Endothelial cell of umbilical vein (primary cell): Measurements from ENCODE around the gene FICD. TPM values are rescaled to one million over a fixed set of nuclear protein-coding genes. Genes with fewer than 3 reads are reported as not detected.

Source experiments
- BruUV-seq: library from RNA; stranded (reverse); fragments of 400-500 nt; replicated peaks from 2 replicates; lab custom pipeline; 2021; lab: Mats Ljungman, UMichigan
- CTCF ChIA-PET: fragments of 300-600, 350-600 bp; sonication (Branson Sonifier 250); formaldehyde crosslinking; loops from one replicate; lab custom pipeline; 2021; ENCODE audit warnings: antibody characterized with exemption, inconsistent platforms; lab: Charles Lee
- POLR2A ChIA-PET: fragments of 300-600, 350-600 bp; sonication (Branson Sonifier 250); formaldehyde crosslinking; loops from one replicate; lab custom pipeline; 2021; ENCODE audit warnings: antibody characterized with exemption, inconsistent platforms; lab: Charles Lee
- DNase-seq: peaks from one replicate; pipeline ENCODE4 v3.0.0-alpha.2; 2011; ENCODE audit warnings: low read depth, low spot score
- FAIRE-seq: peaks from 2 replicates; lab custom pipeline; 2011; peaks lifted over from hg19 to GRCh38; lab: Jason Lieb, UNC
- H2AFZ ChIP-seq: 2 replicates; pipeline ENCODE4 v1.6.0; 2012; ENCODE audit warnings: low read depth, low read length, control low read depth, inconsistent platforms
- H3K27ac ChIP-seq: 2 replicates; pipeline ENCODE4 v1.5.1; 2011; ENCODE audit warnings: low read depth, mild to moderate bottlenecking, control low read depth, low read length, moderate library complexity; ENCODE audit not compliant: insufficient read depth
- H3K27me3 ChIP-seq, 2 experiments: 2 replicates each; pipeline versions ENCODE4 v1.6.0 to v1.6.1; 2011; ENCODE audit warnings: low read length in 2 of 2, mixed read lengths in 1 of 2; ENCODE audit not compliant: control insufficient read depth in 2 of 2, insufficient read depth in 2 of 2
- H3K36me3 ChIP-seq, 2 experiments: 2 replicates in 1 of 2; 3 replicates in 1 of 2; pipeline ENCODE4 v1.5.1; 2011; ENCODE audit warnings: low read length in 2 of 2, mild to moderate bottlenecking in 1 of 2, moderate library complexity in 1 of 2; ENCODE audit not compliant: control insufficient read depth in 2 of 2, insufficient read depth in 2 of 2; ENCODE audit errors: extremely low read depth in 1 of 2
- H3K4me1 ChIP-seq: 3 replicates; pipeline ENCODE4 v1.5.1; 2011; ENCODE audit warnings: mild to moderate bottlenecking, low read length; ENCODE audit not compliant: control insufficient read depth, insufficient read depth; ENCODE audit errors: extremely low read depth
- H3K4me2 ChIP-seq: 2 replicates; pipeline ENCODE4 v1.6.1; 2011; ENCODE audit warnings: low read length, control low read depth, mixed read lengths; ENCODE audit not compliant: insufficient read depth
- H3K4me3 ChIP-seq, 3 experiments: fragments of 200-600 bp in 1 of 3; sonication (generic), shearing (Covaris generic) in 1 of 3; replicated peaks in 1 of 3; 2 replicates each; pipeline ENCODE4 v1.5.1; 2011 to 2016; ENCODE audit warnings: control low read depth in 3 of 3, low read length in 3 of 3, mild to moderate bottlenecking in 2 of 3, inconsistent platforms in 1 of 3, low read depth in 1 of 3, moderate library complexity in 1 of 3; ENCODE audit not compliant: insufficient read depth in 1 of 3
- H3K79me2 ChIP-seq: 2 replicates; pipeline ENCODE4 v1.6.0; 2012; ENCODE audit warnings: low read length, inconsistent platforms; ENCODE audit not compliant: control insufficient read depth, insufficient read depth
- H3K9ac ChIP-seq: replicated peaks from 2 replicates; pipeline ENCODE3; 2011; ENCODE audit warnings: low read length, control low read depth; ENCODE audit not compliant: insufficient read depth; ENCODE audit errors: extremely low read depth
- H3K9me1 ChIP-seq: replicated peaks from 3 replicates; pipeline ENCODE4 v1.6.0; 2011; ENCODE audit warnings: mild to moderate bottlenecking, low read length; ENCODE audit not compliant: control insufficient read depth, insufficient read depth; ENCODE audit errors: extremely low read depth
- H3K9me3 ChIP-seq: replicated peaks from 2 replicates; pipeline ENCODE4 v1.5.1; 2012; ENCODE audit warnings: low read length, inconsistent platforms; ENCODE audit not compliant: control insufficient read depth, insufficient read depth
- H4K20me1 ChIP-seq: replicated peaks from 2 replicates; pipeline ENCODE3; 2011; ENCODE audit warnings: mild to moderate bottlenecking, low read length; ENCODE audit not compliant: control insufficient read depth, insufficient read depth; ENCODE audit errors: extremely low read depth
- CTCF ChIP-seq, 2 donors: IDR thresholded peaks; 1 replicate in 1 of 2; 2 replicates in 1 of 2; pipeline ENCODE4 v1.5.1; 2011; ENCODE audit warnings: low read length in 2 of 2, mild to moderate bottlenecking in 2 of 2, moderate library complexity in 2 of 2, control low read depth in 1 of 2, inconsistent platforms in 1 of 2, low read depth in 1 of 2; ENCODE audit not compliant: insufficient read depth in 1 of 2; ENCODE audit errors: extremely low read depth in 1 of 2
- EZH2 ChIP-seq: IDR thresholded peaks from 2 replicates; pipeline ENCODE4 v1.6.1; 2012; ENCODE audit warnings: borderline replicate concordance, low read depth, mild to moderate bottlenecking, moderate library complexity, low read length, inconsistent platforms; ENCODE audit not compliant: severe bottlenecking
- FOS ChIP-seq: IDR thresholded peaks from 2 replicates; pipeline ENCODE4 v1.6.1; 2011; ENCODE audit warnings: mild to moderate bottlenecking, low read length, moderate library complexity, borderline replicate concordance; ENCODE audit not compliant: insufficient read depth
- GATA2 ChIP-seq: IDR thresholded peaks from 2 replicates; pipeline ENCODE4 v1.7.0; 2011; ENCODE audit warnings: low read depth, mild to moderate bottlenecking, moderate library complexity, mixed read lengths, low read length; ENCODE audit not compliant: insufficient read length, insufficient read depth
- JUN ChIP-seq: IDR thresholded peaks from 2 replicates; pipeline ENCODE4 v1.6.1; 2011; ENCODE audit warnings: borderline replicate concordance, low read depth; ENCODE audit not compliant: insufficient read length, insufficient read depth
- MAX ChIP-seq: IDR thresholded peaks from 2 replicates; pipeline ENCODE4 v1.6.1; 2011; ENCODE audit not compliant: insufficient read depth, insufficient read length
- MYC ChIP-seq: IDR thresholded peaks from one replicate; pipeline ENCODE4 v1.6.1; 2011; ENCODE audit warnings: mild to moderate bottlenecking, low read depth, low read length
- POLR2A ChIP-seq: IDR thresholded peaks from 2 replicates; pipeline ENCODE4 v1.6.1; 2012; ENCODE audit warnings: low read depth, mild to moderate bottlenecking, control low read depth, low read length
- POLR2AphosphoS5 ChIP-seq: IDR thresholded peaks from 2 replicates; pipeline ENCODE4 v1.6.1; 2012; ENCODE audit warnings: low read depth, mild to moderate bottlenecking, control low read depth, low read length, moderate library complexity; ENCODE audit not compliant: insufficient read depth
- dilution Hi-C: fragments of 300-500 bp; cut with MboI; formaldehyde crosslinking; loops from one replicate; pipeline ENCODE4 v1.15.0; 2019; ENCODE audit warnings: low sequenced_read_pairs; ENCODE audit not compliant: extremely low pct_ligation_motif_present
- intact Hi-C: fragments of 100-400 bp; cut with micrococcal nuclease; formaldehyde crosslinking; loops from one replicate; pipeline ENCODE4 v1.10.0; 2022
- polyA plus RNA-seq, 4 experiments: library from polyadenylated mRNA; depleted of rRNA in 3 of 4; stranded (reverse) in 3 of 4; unstranded in 1 of 4; fragments of >200 nt; gene quantifications; 2 replicates each; pipeline versions ENCODE4 v1.2.1 to v1.2.3, GENCODE V29; 2011 to 2012; ENCODE audit warnings: missing spikeins in 1 of 4
- total RNA-seq: library from RNA; stranded (reverse); gene quantifications from 2 replicates; pipeline ENCODE4 v1.2.3, GENCODE V29; 2021

The FICD gene
- total and polyA plus RNA-seq, 2 donors (not counting 3 experiments of a cell fraction or from before 2014, with no cell fraction given): 3.9 to 6.1 TPM

GRCh38 chr12:108565146-108565545 lies 50.1 kb downstream of the FICD start:
- Histone ChIP-seq H3K9me1 (no peaks in the 10 kb centered on the region), H2AFZ (no peak overlapping the region), H3K4me1 (peaks cover 29% of the 10 kb centered on the region), H3K79me2 (peaks cover 12% of the 10 kb centered on the region), H3K4me3 (no peak overlapping the region), H3K4me2 (no peak overlapping the region), H3K36me3 (peaks cover 15 to 17% of the 10 kb centered on the region in 2 experiments), H3K9ac (no peak overlapping the region), H3K27me3 (no peaks in the 10 kb centered on the region), H4K20me1 (no peaks in the 10 kb centered on the region), H3K27ac (no peak overlapping the region), H3K9me3 (no peaks in the 10 kb centered on the region)
- ChIA-PET CTCF (interaction anchor here (0.8 to 3.1 kb wide), 8 partner anchors 53 to 529 kb away, joined by 3 to 55 read pairs (median 4); partner anchors contain the start of gene ALKBH2), POLR2A (interaction anchor here (0.6 kb wide), 1 partner anchor 269 kb away, joined by 3 read pairs; no protein-coding TSS in a partner anchor)
- BruUV-seq: no TSS peak
- intact Hi-C loops: no loop called here
- dilution Hi-C loops: no loop called here
- DNase-seq (no peak), FAIRE-seq (no peak)
- TF ChIP-seq EZH2 (no peak), FOS (no peak), MYC (no peak), POLR2AphosphoS5 (no peak), MAX (no peak), POLR2A (no peak), JUN (no peak), CTCF (IDR thresholded peaks at IDR 0.05; ENCODE audit: extremely low read depth in 1 of 2, insufficient read depth in 1 of 2, low read depth in 1 of 2, low read length in 2 of 2) (no peak), GATA2 (no peak)
